Transverse colon (tissue), 4 donors: ENCODE data around the gene RERE.

Source experiments
- CTCF ChIP-seq, 5 experiments: fragments of 200-600 bp in 3 of 5; fragments of 450-650 bp in 2 of 5; sonication (generic) in 3 of 5; IDR thresholded peaks; 1 replicate in 2 of 5; 2 replicates in 3 of 5; pipeline ENCODE4 v1.5.1; 2016 to 2017; ENCODE audit warnings: antibody characterized with exemption in 5 of 5, inconsistent platforms in 3 of 5, mild to moderate bottlenecking in 2 of 5, moderate library complexity in 1 of 5
- EP300 ChIP-seq: sonication (generic); formaldehyde crosslinking; IDR thresholded peaks from one replicate; pipeline ENCODE4 v1.6.1; 2017; ENCODE audit warnings: antibody characterized with exemption, low read depth
- POLR2A ChIP-seq: fragments of 450-650 bp; IDR thresholded peaks from one replicate; pipeline ENCODE4 v1.6.1; 2016; ENCODE audit warnings: antibody characterized with exemption, mild to moderate bottlenecking, moderate library complexity
- POLR2AphosphoS5 ChIP-seq, 3 donors: sonication (generic); formaldehyde crosslinking; IDR thresholded peaks; one replicate each; pipeline ENCODE4 v1.6.1; 2016; ENCODE audit warnings: antibody characterized with exemption in 3 of 3

GRCh38 chr1:8448911-8449661 lies 368.4 kb downstream of the RERE start:
- no peak for TF ChIP-seq POLR2AphosphoS5 (IDR thresholded peaks at IDR 0.05)
- no peak for TF ChIP-seq CTCF (IDR thresholded peaks at IDR 0.05)
- TF ChIP-seq EP300, result no peak
- TF ChIP-seq POLR2A, result no peak
